Measurements from ENCODE around the gene DNAAF8. TPM values are rescaled to one million over a fixed set of nuclear protein-coding genes. Genes with fewer than 3 reads are reported as not detected.

Gene DNAAF8
- total RNA-seq, 1 experiment from 2014 or later = 0.39 TPM

DNA sequence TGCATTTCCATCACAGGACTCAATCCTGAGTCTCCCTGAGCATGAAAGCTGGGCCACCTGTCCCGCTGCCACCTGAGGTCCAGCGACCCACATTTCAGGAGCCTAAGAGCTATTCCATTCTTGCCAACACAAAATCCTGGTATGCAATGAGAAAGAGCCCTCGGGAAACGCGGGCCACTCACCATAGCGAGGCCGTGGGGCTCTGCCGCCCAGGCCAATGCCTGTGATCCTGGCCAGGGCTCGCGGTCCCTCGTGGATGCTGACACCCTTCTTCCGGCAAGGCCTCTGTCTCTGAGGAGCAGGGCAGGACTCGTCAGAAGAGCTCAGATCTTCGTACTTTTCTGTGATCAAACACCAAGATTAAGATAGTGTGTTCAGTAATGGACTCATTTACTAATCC lies 29.4 kb upstream of the DNAAF8 start:
- Mint-ChIP-seq H3K27ac (peak overlapping the region in 2 of 3 experiments; percentile 35 to 82; a peak in 2 of 7 replicates), H3K36me3 (ENCODE audit: insufficient read depth in 1 of 3, low read depth in 3 of 3) (peaks cover 9 to 61% (median 46%) of the 10 kb centered on the region in 3 experiments; a peak in 6 of 7 replicates), H3K9me3 (no peaks in the 10 kb centered on the region), H3K4me1 (no peaks in the 10 kb centered on the region), H3K4me3 (peak overlapping the region in 1 of 2 experiments; percentile 31; a peak in 1 of 5 replicates), H3K27me3 (ENCODE audit: low read depth) (no peaks in the 10 kb centered on the region)
- Histone ChIP-seq H3K9ac (ENCODE audit: extremely low read depth, insufficient read length, low read length) (no peak overlapping the region), H3T11ph (ENCODE audit: low read length) (no peak overlapping the region), H3K18ac (ENCODE audit: insufficient read length, low read depth, low read length) (no peak overlapping the region), H3K4ac (ENCODE audit: low read depth, low read length) (no peak overlapping the region), H3K9me3 (ENCODE audit: control insufficient read depth, low read depth, low read length) (no peaks in the 10 kb centered on the region), H2BK15ac (ENCODE audit: low read depth, low read length) (no peak overlapping the region), H2AK5ac (ENCODE audit: insufficient read length, low read length) (no peak overlapping the region), H3K27ac (ENCODE audit: insufficient read length, low read depth, low read length) (no peak overlapping the region), H3K4me2 (ENCODE audit: insufficient read depth, insufficient read length, low read length) (no peak overlapping the region), H3K79me1 (ENCODE audit: insufficient read depth, low read depth, low read length, poor library complexity, severe bottlenecking) (no peaks in the 10 kb centered on the region), H4K5ac (ENCODE audit: insufficient read length, low read depth, low read length) (no peak overlapping the region), H2BK120ac (ENCODE audit: low read depth, low read length, poor library complexity, severe bottlenecking) (no peak overlapping the region), H4K20me1 (ENCODE audit: control insufficient read depth, insufficient read depth, insufficient read length) (no peaks in the 10 kb centered on the region), H4K8ac (replicated peaks; ENCODE audit: insufficient read length, low read depth, low read length) (no peak overlapping the region), H2BK5ac (ENCODE audit: insufficient read length, low read length) (no peak overlapping the region), H3K14ac (ENCODE audit: insufficient read depth, low read length) (no peak overlapping the region), H2BK20ac (ENCODE audit: low read depth, low read length, poor library complexity, severe bottlenecking) (no peak overlapping the region), H3K56ac (ENCODE audit: insufficient read length, low read depth, low read length) (no peak overlapping the region), H3K79me2 (ENCODE audit: insufficient read depth, low read length) (no peaks in the 10 kb centered on the region), H3K23me2 (ENCODE audit: insufficient read length, low read depth, low read length, poor library complexity, severe bottlenecking) (no peaks in the 10 kb centered on the region), H3K23ac (ENCODE audit: insufficient read length, low read depth, low read length) (no peak overlapping the region), H4K91ac (ENCODE audit: insufficient read length, low read depth, low read length) (no peak overlapping the region), H3K4me1 (ENCODE audit: insufficient read depth, low read length) (no peaks in the 10 kb centered on the region), H3K27me3 (ENCODE audit: insufficient read depth, low read length) (no peaks in the 10 kb centered on the region), H2AFZ (ENCODE audit: low read length) (no peak overlapping the region), H2BK12ac (ENCODE audit: insufficient read length, low read depth, low read length) (no peak overlapping the region)
- no peak for DNase-seq
- WGBS (ENCODE audit: extremely low coverage, insufficient read length, low lambda C conversion rate) = no CpG with 5 or more reads among the region's 14 CpGs
- TF ChIP-seq, protein P1, sequence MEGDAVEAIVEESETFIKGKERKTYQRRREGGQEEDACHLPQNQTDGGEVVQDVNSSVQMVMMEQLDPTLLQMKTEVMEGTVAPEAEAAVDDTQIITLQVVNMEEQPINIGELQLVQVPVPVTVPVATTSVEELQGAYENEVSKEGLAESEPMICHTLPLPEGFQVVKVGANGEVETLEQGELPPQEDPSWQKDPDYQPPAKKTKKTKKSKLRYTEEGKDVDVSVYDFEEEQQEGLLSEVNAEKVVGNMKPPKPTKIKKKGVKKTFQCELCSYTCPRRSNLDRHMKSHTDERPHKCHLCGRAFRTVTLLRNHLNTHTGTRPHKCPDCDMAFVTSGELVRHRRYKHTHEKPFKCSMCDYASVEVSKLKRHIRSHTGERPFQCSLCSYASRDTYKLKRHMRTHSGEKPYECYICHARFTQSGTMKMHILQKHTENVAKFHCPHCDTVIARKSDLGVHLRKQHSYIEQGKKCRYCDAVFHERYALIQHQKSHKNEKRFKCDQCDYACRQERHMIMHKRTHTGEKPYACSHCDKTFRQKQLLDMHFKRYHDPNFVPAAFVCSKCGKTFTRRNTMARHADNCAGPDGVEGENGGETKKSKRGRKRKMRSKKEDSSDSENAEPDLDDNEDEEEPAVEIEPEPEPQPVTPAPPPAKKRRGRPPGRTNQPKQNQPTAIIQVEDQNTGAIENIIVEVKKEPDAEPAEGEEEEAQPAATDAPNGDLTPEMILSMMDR (conservative IDR thresholded peaks at IDR 0.05) = no peak
